Measurements from ENCODE around the gene MAPT. TPM values are rescaled to one million over a fixed set of nuclear protein-coding genes. Genes with fewer than 3 reads are reported as not detected.

Gene MAPT
- total and polyA plus RNA-seq, 3 donors from 2014 or later = 5.0 to 100 (median 6.1) TPM

GRCh38 chr17:45907750-45908395 is 13.5 kb downstream of the MAPT start:
- no peak for DNase-seq
- 69 to 74% methylated on average over 11 of the region's 11 CpGs for WGBS, 2 donors
- Histone ChIP-seq H3K27ac (no peak overlapping the region), H3K36me3 (ENCODE audit: low read depth, missing control alignments) (no peaks in the 10 kb centered on the region), H3K4me3 (no peak overlapping the region), H3K9me3 (no peaks in the 10 kb centered on the region), H3K4me1 (no peaks in the 10 kb centered on the region), H3K27me3 (no peaks in the 10 kb centered on the region)
- TF ChIP-seq POLR2A (IDR thresholded peaks at IDR 0.05) = no peak
- TF ChIP-seq CTCF (IDR thresholded peaks at IDR 0.05) = no peak
- intact Hi-C loops (cut with DNase I; ENCODE audit: low total_unique reads) = no loop called here

- TF ChIP-seq CTCF (IDR thresholded peaks at IDR 0.05) = no peak
- TF ChIP-seq POLR2A (IDR thresholded peaks at IDR 0.05) = no peak
- no peaks in the 10 kb centered on the region for H3K4me1 ChIP-seq
- H3K36me3 ChIP-seq (ENCODE audit: low read depth, missing control alignments) = no peaks in the 10 kb centered on the region
- intact Hi-C loops (cut with DNase I; ENCODE audit: low total_unique reads) = no loop called here
- no peaks in the 10 kb centered on the region for H3K9me3 ChIP-seq
- no peak for DNase-seq
- no peaks in the 10 kb centered on the region for H3K27me3 ChIP-seq
- H3K27ac ChIP-seq = no peak overlapping the region
- no peak overlapping the region for H3K4me3 ChIP-seq
- WGBS, 2 donors = 45 to 68% methylated on average over 3 of the region's 3 CpGs
These were observed 14.1 kb downstream of the MAPT start for GRCh38 chr17:45908460-45908859.

DNA sequence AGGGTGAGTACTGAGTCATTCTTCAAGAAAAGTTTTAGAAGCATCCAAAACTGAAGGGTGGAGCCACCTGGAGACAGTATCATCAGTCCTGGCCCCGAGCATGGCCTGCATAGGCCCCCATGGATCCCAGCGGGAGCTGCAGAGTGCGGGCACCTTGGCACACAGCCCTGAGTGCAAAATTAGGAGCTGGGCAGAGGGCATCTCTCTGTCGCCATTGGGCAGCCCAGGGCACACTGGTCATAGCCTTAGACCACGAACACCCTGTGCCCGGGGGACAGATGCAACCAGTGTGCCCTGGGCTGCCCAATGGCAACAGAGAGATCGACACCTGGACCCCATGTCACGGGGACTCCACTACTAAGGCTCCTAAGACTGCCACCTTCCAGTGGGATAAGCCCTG is 14.6 kb downstream of the MAPT start:
- intact Hi-C loops (cut with DNase I; ENCODE audit: low total_unique reads) = no loop called here
- TF ChIP-seq POLR2A (IDR thresholded peaks at IDR 0.05) (no peak), CTCF (IDR thresholded peaks at IDR 0.05) (no peak)
- WGBS, 2 donors = 80 to 89% methylated on average over 7 to 8 of the region's 8 CpGs

GRCh38 chr17:45910667-45911066 is 16.3 kb downstream of the MAPT start:
- 83 to 93% methylated on average over 3 of the region's 3 CpGs for WGBS, 2 donors

More for the DNA sequence above, 14.6 kb downstream of the MAPT start:
- H3K9me3 ChIP-seq = no peaks in the 10 kb centered on the region
- no peak overlapping the region for H3K27ac ChIP-seq
- H3K36me3 ChIP-seq (ENCODE audit: low read depth, missing control alignments) = no peaks in the 10 kb centered on the region
- H3K27me3 ChIP-seq = no peaks in the 10 kb centered on the region
- no peak for DNase-seq
- H3K4me1 ChIP-seq = no peaks in the 10 kb centered on the region
- no peak overlapping the region for H3K4me3 ChIP-seq

More at GRCh38 chr17:45910667-45911066, 16.3 kb downstream of the MAPT start:
- H3K27me3 ChIP-seq = no peaks in the 10 kb centered on the region
- no peak for DNase-seq
- no peak for TF ChIP-seq CTCF (IDR thresholded peaks at IDR 0.05)
- no peak for TF ChIP-seq POLR2A (IDR thresholded peaks at IDR 0.05)
- no peaks in the 10 kb centered on the region for H3K4me1 ChIP-seq
- H3K27ac ChIP-seq = no peak overlapping the region
- H3K36me3 ChIP-seq (ENCODE audit: low read depth, missing control alignments) = no peaks in the 10 kb centered on the region
- H3K4me3 ChIP-seq = no peak overlapping the region
- intact Hi-C loops (cut with DNase I; ENCODE audit: low total_unique reads) = no loop called here
- no peaks in the 10 kb centered on the region for H3K9me3 ChIP-seq

All from testis (tissue), 3 donors.